Trophoblast cell (in vitro differentiated cells and primary cell): ENCODE measurements around the gene ANKRD37.

ENCODE experiments used
- DNase-seq, 2 donors: peaks; one replicate each; pipeline ENCODE4 v3.0.0-alpha.2; 2016
- H2AFZ ChIP-seq: 2 replicates; pipeline ENCODE4 v1.6.1; 2013; ENCODE audit warnings: low read length, moderate library complexity, mild to moderate bottlenecking; ENCODE audit not compliant: insufficient read depth, poor library complexity
- H2AK5ac ChIP-seq: 2 replicates; pipeline ENCODE4 v1.6.1; 2013; ENCODE audit warnings: mild to moderate bottlenecking, low read length
- H2BK120ac ChIP-seq: 2 replicates; pipeline ENCODE4 v1.6.1; 2013; ENCODE audit warnings: low read length, mild to moderate bottlenecking, moderate library complexity; ENCODE audit not compliant: insufficient read depth, poor library complexity
- H2BK12ac ChIP-seq: 2 replicates; pipeline ENCODE4 v1.6.1; 2013; ENCODE audit warnings: mild to moderate bottlenecking, low read length, moderate library complexity
- H2BK5ac ChIP-seq: 2 replicates; pipeline ENCODE4 v1.6.1; 2013; ENCODE audit warnings: low read length, low read depth, moderate library complexity, mild to moderate bottlenecking; ENCODE audit not compliant: poor library complexity
- H3K14ac ChIP-seq: 2 replicates; pipeline ENCODE4 v1.6.1; 2013; ENCODE audit warnings: mild to moderate bottlenecking, low read length
- H3K18ac ChIP-seq: 2 replicates; pipeline ENCODE4 v1.6.1; 2013; ENCODE audit warnings: mild to moderate bottlenecking, low read length
- H3K23ac ChIP-seq: 2 replicates; pipeline ENCODE4 v1.6.1; 2013; ENCODE audit warnings: low read length
- H3K27ac ChIP-seq: 2 replicates; pipeline ENCODE4 v1.5.1; 2013; ENCODE audit warnings: low read depth, mild to moderate bottlenecking, inconsistent platforms, low read length, moderate library complexity
- H3K27me3 ChIP-seq: 2 replicates; pipeline ENCODE4 v1.6.1; 2013; ENCODE audit warnings: inconsistent platforms, mild to moderate bottlenecking, low read length, moderate library complexity; ENCODE audit not compliant: insufficient read depth
- H3K36me3 ChIP-seq, 2 experiments: 1 replicate in 1 of 2; 2 replicates in 1 of 2; pipeline ENCODE4 v1.6.1; 2013; ENCODE audit warnings: low read length in 2 of 2, mild to moderate bottlenecking in 2 of 2, moderate library complexity in 1 of 2; ENCODE audit not compliant: insufficient read depth in 2 of 2, control insufficient read depth in 1 of 2
- H3K4ac ChIP-seq: 2 replicates; pipeline ENCODE4 v1.6.1; 2013; ENCODE audit warnings: low read depth, mild to moderate bottlenecking, low read length, moderate library complexity
- H3K4me1 ChIP-seq, 2 experiments: 1 replicate in 1 of 2; 2 replicates in 1 of 2; pipeline ENCODE4 v1.6.1; 2013; ENCODE audit warnings: low read length in 2 of 2, mild to moderate bottlenecking in 2 of 2, moderate library complexity in 1 of 2; ENCODE audit not compliant: insufficient read depth in 2 of 2, control insufficient read depth in 1 of 2
- H3K4me2 ChIP-seq: 2 replicates; pipeline ENCODE4 v1.6.1; 2013; ENCODE audit warnings: inconsistent platforms, mild to moderate bottlenecking, low read length, moderate library complexity
- H3K4me3 ChIP-seq: 2 replicates; pipeline ENCODE4 v1.5.1; 2013; ENCODE audit warnings: mild to moderate bottlenecking, low read depth, low read length, inconsistent platforms
- H3K79me1 ChIP-seq: one replicate; pipeline ENCODE4 v1.6.1; 2013; ENCODE audit warnings: low read length
- H3K79me2 ChIP-seq: 2 replicates; pipeline ENCODE4 v1.6.1; 2013; ENCODE audit warnings: low read length, mild to moderate bottlenecking; ENCODE audit not compliant: control insufficient read depth, insufficient read depth, poor library complexity
- H3K9ac ChIP-seq: 2 replicates; pipeline ENCODE4 v1.6.1; 2013; ENCODE audit warnings: mild to moderate bottlenecking, low read length
- H3K9me3 ChIP-seq: 2 replicates; pipeline ENCODE4 v1.6.1; 2013; ENCODE audit warnings: low read depth, mild to moderate bottlenecking, control low read depth, inconsistent platforms, low read length; ENCODE audit not compliant: insufficient read depth
- H4K12ac ChIP-seq: 2 replicates; pipeline ENCODE4 v1.6.1; 2013; ENCODE audit warnings: low read depth, mild to moderate bottlenecking, low read length, moderate library complexity
- H4K8ac ChIP-seq: 2 replicates; pipeline ENCODE4 v1.6.1; 2013; ENCODE audit warnings: low read depth, mild to moderate bottlenecking, low read length, moderate library complexity
- H4K91ac ChIP-seq: one replicate; pipeline ENCODE4 v1.6.1; 2013; ENCODE audit warnings: low read depth, mild to moderate bottlenecking, low read length, moderate library complexity
- WGBS: extraction: QIAGEN DNeasy Blood & Tissue Kit; methylation state at CpG from one replicate; pipeline ENCODE4 v1.1.7; 2013; ENCODE audit warnings: missing lambda C conversion rate; ENCODE audit not compliant: insufficient read length, insufficient coverage; ENCODE audit errors: extremely low coverage; 5-methylcytosine and 5-hydroxymethylcytosine counted together

Gene ANKRD37

GRCh38 chr4:185426960-185427688, 30.5 kb downstream of the ANKRD37 start:
- Histone ChIP-seq H3K9me3 (no peaks in the 10 kb centered on the region), H3K18ac (no peak overlapping the region), H3K4me2 (no peak overlapping the region), H3K79me1 (peaks cover 9% of the 10 kb centered on the region), H3K9ac (no peak overlapping the region), H2AFZ (no peak overlapping the region), H3K27me3 (no peaks in the 10 kb centered on the region), H2BK12ac (no peak overlapping the region), H2BK5ac (no peak overlapping the region), H3K4ac (no peak overlapping the region), H4K91ac (no peak overlapping the region), H3K4me3 (no peak overlapping the region), H3K4me1 (peaks cover 0 to 6% of the 10 kb centered on the region in 2 experiments), H3K36me3 (peaks cover 0 to 2% of the 10 kb centered on the region in 2 experiments), H2AK5ac (no peak overlapping the region), H3K79me2 (peaks cover 7% of the 10 kb centered on the region), H4K12ac (no peak overlapping the region), H4K8ac (no peak overlapping the region), H3K27ac (no peak overlapping the region), H3K23ac (no peak overlapping the region), H2BK120ac (no peak overlapping the region), H3K14ac (no peak overlapping the region)
- 100% methylated on average over 1 of the region's 22 CpGs for whole genome bisulfite sequencing
- peak; percentile 48 to 51 for DNase-seq

GRCh38 chr4:185429660-185430059, 33.0 kb downstream of the ANKRD37 start:
- WGBS: no CpG with 5 or more reads among the region's 5 CpGs

GRCh38 chr4:185435466-185435865, 38.8 kb downstream of the ANKRD37 start:
- Histone ChIP-seq H3K4ac (no peak overlapping the region), H3K36me3 (no peaks in the 10 kb centered on the region), H3K9ac (no peak overlapping the region), H3K79me2 (no peaks in the 10 kb centered on the region), H2AFZ (no peak overlapping the region), H2BK5ac (no peak overlapping the region), H3K4me1 (no peaks in the 10 kb centered on the region), H4K91ac (no peak overlapping the region), H3K23ac (no peak overlapping the region), H3K18ac (no peak overlapping the region), H2AK5ac (no peak overlapping the region), H2BK12ac (no peak overlapping the region), H3K9me3 (no peaks in the 10 kb centered on the region), H3K14ac (no peak overlapping the region), H4K8ac (no peak overlapping the region), H3K27ac (no peak overlapping the region), H3K27me3 (no peaks in the 10 kb centered on the region), H3K4me3 (no peak overlapping the region), H2BK120ac (no peak overlapping the region), H3K79me1 (no peaks in the 10 kb centered on the region), H4K12ac (no peak overlapping the region), H3K4me2 (no peak overlapping the region)
- no peak for DNase-seq

More at GRCh38 chr4:185429660-185430059, 33.0 kb downstream of the ANKRD37 start:
- no peak overlapping the region for H3K4me2 ChIP-seq
- no peak overlapping the region for H2AK5ac ChIP-seq
- no peak overlapping the region for H3K18ac ChIP-seq
- no peak overlapping the region for H2BK120ac ChIP-seq
- no peak overlapping the region for H2AFZ ChIP-seq
- no peak overlapping the region for H4K8ac ChIP-seq
- H3K27ac ChIP-seq: no peak overlapping the region
- no peak overlapping the region for H3K9ac ChIP-seq
- no peak overlapping the region for H3K4ac ChIP-seq
- H3K4me3 ChIP-seq: no peak overlapping the region
- peaks cover 9% of the 10 kb centered on the region for H3K79me1 ChIP-seq
- peaks cover 0 to 6% of the 10 kb centered on the region in 2 experiments for H3K4me1 ChIP-seq
- no peaks in the 10 kb centered on the region for H3K36me3 ChIP-seq
- no peak overlapping the region for H4K91ac ChIP-seq
- no peaks in the 10 kb centered on the region for H3K27me3 ChIP-seq
- H4K12ac ChIP-seq: no peak overlapping the region
- no peak for DNase-seq
- peaks cover 7% of the 10 kb centered on the region for H3K79me2 ChIP-seq
- no peak overlapping the region for H3K23ac ChIP-seq
- H3K9me3 ChIP-seq: no peaks in the 10 kb centered on the region
- H2BK5ac ChIP-seq: no peak overlapping the region
- H2BK12ac ChIP-seq: no peak overlapping the region
- no peak overlapping the region for H3K14ac ChIP-seq

GRCh38 chr4:185437809-185438208, 41.2 kb downstream of the ANKRD37 start:
- Histone ChIP-seq H2AFZ (no peak overlapping the region), H3K4ac (no peak overlapping the region), H2AK5ac (no peak overlapping the region), H3K14ac (no peak overlapping the region), H3K27ac (no peak overlapping the region), H2BK12ac (no peak overlapping the region), H4K12ac (no peak overlapping the region), H3K36me3 (no peaks in the 10 kb centered on the region), H4K91ac (no peak overlapping the region), H3K79me1 (no peaks in the 10 kb centered on the region), H2BK5ac (no peak overlapping the region), H3K9ac (no peak overlapping the region), H3K4me3 (no peak overlapping the region), H3K9me3 (no peaks in the 10 kb centered on the region), H3K27me3 (no peaks in the 10 kb centered on the region), H3K18ac (no peak overlapping the region), H3K4me1 (no peaks in the 10 kb centered on the region), H3K79me2 (no peaks in the 10 kb centered on the region), H2BK120ac (no peak overlapping the region), H4K8ac (no peak overlapping the region), H3K23ac (no peak overlapping the region), H3K4me2 (no peak overlapping the region)
- no peak for DNase-seq
